GM23338 (cell line): ENCODE measurements around the gene LOXL1.

Source experiments
- CREB1 ChIP-seq: fragments of 250-450 bp; sonication (Bioruptor Pico); IDR thresholded peaks from 2 replicates; pipeline ENCODE4 v1.5.0; 2020; ENCODE audit warnings: low read depth, mild to moderate bottlenecking, moderate library complexity
- EZH2 ChIP-seq: fragments of 200-600 bp; sonication (generic); IDR thresholded peaks from one replicate; pipeline ENCODE4 v1.8.0; 2017; ENCODE audit warnings: antibody characterized with exemption, mild to moderate bottlenecking, low read depth; ENCODE audit not compliant: unreplicated experiment
- EZH2phosphoT487 ChIP-seq: fragments of 200-600 bp; sonication (generic); IDR thresholded peaks from one replicate; pipeline ENCODE4 v1.8.1; 2018; ENCODE audit warnings: antibody characterized with exemption; ENCODE audit not compliant: unreplicated experiment
- JUNB ChIP-seq: IDR thresholded peaks from one replicate; pipeline ENCODE4 v1.6.1; 2016; ENCODE audit warnings: antibody characterized with exemption; ENCODE audit not compliant: unreplicated experiment
- POLR2AphosphoS5 ChIP-seq: IDR thresholded peaks from 2 replicates; pipeline ENCODE4 v1.6.1; 2016; ENCODE audit warnings: antibody characterized with exemption, low read depth
- ZNF331 ChIP-seq: fragments of 250-450 bp; sonication (Bioruptor Pico); IDR thresholded peaks from 2 replicates; pipeline ENCODE4 v1.5.0; 2020; ENCODE audit warnings: low read depth, mild to moderate bottlenecking, moderate library complexity
- TF ChIP-seq, protein P1 (sequence below), 2 experiments: fragments of 200-600 bp in 1 of 2; sonication (generic) in 1 of 2; conservative IDR thresholded peaks; 2 replicates each; pipeline versions ENCODE4 v1.5.1 to v1.6.1; 2016 to 2017; ENCODE audit warnings: antibody characterized with exemption in 2 of 2, low read depth in 2 of 2, mild to moderate bottlenecking in 2 of 2, moderate library complexity in 1 of 2
- TF ChIP-seq, protein P2 (sequence below): IDR thresholded peaks from one replicate; pipeline ENCODE4 v1.6.1; 2018; ENCODE audit warnings: antibody characterized with exemption; ENCODE audit not compliant: unreplicated experiment
- TF ChIP-seq, protein P3 (sequence below): fragments of 250-450 bp; sonication (Bioruptor Pico); IDR thresholded peaks from 2 replicates; pipeline ENCODE4 v1.5.0; 2020; ENCODE audit warnings: mild to moderate bottlenecking, moderate library complexity

DNA sequence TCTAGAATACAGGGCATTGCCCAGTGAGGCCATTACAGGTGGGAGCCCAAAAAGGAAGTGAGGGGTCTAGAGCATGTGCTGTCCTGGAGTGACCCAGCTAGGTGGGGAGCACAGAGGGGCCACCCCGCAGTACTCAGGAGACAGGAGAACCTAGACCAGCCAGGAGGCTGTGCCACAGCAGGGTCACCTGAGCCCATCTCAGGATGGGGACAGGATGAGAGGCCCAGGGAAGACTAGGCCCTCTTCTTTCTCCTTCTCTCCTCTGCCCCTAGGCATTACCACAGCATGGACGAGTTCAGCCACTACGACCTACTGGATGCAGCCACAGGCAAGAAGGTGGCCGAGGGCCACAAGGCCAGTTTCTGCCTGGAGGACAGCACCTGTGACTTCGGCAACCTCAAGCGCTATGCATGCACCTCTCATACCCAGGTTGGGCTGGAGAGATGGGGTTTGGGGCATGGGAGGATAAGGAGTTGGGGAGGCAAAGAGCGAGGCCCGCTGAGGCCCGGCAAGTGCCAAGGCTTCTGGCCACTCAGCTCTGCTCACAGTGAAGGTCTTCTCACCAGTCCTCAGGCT, 20.6 kb downstream of the LOXL1 start:
- TF ChIP-seq, protein P1, sequence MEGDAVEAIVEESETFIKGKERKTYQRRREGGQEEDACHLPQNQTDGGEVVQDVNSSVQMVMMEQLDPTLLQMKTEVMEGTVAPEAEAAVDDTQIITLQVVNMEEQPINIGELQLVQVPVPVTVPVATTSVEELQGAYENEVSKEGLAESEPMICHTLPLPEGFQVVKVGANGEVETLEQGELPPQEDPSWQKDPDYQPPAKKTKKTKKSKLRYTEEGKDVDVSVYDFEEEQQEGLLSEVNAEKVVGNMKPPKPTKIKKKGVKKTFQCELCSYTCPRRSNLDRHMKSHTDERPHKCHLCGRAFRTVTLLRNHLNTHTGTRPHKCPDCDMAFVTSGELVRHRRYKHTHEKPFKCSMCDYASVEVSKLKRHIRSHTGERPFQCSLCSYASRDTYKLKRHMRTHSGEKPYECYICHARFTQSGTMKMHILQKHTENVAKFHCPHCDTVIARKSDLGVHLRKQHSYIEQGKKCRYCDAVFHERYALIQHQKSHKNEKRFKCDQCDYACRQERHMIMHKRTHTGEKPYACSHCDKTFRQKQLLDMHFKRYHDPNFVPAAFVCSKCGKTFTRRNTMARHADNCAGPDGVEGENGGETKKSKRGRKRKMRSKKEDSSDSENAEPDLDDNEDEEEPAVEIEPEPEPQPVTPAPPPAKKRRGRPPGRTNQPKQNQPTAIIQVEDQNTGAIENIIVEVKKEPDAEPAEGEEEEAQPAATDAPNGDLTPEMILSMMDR (conservative IDR thresholded peaks at IDR 0.05; ENCODE audit: low read depth in 2 of 2): no peak
- TF ChIP-seq ZNF331 (CRISPR knock-in tag): no peak
- TF ChIP-seq JUNB: no peak
- TF ChIP-seq EZH2: no peak
- TF ChIP-seq, protein P2, sequence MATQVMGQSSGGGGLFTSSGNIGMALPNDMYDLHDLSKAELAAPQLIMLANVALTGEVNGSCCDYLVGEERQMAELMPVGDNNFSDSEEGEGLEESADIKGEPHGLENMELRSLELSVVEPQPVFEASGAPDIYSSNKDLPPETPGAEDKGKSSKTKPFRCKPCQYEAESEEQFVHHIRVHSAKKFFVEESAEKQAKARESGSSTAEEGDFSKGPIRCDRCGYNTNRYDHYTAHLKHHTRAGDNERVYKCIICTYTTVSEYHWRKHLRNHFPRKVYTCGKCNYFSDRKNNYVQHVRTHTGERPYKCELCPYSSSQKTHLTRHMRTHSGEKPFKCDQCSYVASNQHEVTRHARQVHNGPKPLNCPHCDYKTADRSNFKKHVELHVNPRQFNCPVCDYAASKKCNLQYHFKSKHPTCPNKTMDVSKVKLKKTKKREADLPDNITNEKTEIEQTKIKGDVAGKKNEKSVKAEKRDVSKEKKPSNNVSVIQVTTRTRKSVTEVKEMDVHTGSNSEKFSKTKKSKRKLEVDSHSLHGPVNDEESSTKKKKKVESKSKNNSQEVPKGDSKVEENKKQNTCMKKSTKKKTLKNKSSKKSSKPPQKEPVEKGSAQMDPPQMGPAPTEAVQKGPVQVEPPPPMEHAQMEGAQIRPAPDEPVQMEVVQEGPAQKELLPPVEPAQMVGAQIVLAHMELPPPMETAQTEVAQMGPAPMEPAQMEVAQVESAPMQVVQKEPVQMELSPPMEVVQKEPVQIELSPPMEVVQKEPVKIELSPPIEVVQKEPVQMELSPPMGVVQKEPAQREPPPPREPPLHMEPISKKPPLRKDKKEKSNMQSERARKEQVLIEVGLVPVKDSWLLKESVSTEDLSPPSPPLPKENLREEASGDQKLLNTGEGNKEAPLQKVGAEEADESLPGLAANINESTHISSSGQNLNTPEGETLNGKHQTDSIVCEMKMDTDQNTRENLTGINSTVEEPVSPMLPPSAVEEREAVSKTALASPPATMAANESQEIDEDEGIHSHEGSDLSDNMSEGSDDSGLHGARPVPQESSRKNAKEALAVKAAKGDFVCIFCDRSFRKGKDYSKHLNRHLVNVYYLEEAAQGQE: no peak
- TF ChIP-seq POLR2AphosphoS5: no peak
- TF ChIP-seq EZH2phosphoT487: no peak
- no peak for TF ChIP-seq CREB1 (CRISPR knock-in tag)
- TF ChIP-seq, protein P3, sequence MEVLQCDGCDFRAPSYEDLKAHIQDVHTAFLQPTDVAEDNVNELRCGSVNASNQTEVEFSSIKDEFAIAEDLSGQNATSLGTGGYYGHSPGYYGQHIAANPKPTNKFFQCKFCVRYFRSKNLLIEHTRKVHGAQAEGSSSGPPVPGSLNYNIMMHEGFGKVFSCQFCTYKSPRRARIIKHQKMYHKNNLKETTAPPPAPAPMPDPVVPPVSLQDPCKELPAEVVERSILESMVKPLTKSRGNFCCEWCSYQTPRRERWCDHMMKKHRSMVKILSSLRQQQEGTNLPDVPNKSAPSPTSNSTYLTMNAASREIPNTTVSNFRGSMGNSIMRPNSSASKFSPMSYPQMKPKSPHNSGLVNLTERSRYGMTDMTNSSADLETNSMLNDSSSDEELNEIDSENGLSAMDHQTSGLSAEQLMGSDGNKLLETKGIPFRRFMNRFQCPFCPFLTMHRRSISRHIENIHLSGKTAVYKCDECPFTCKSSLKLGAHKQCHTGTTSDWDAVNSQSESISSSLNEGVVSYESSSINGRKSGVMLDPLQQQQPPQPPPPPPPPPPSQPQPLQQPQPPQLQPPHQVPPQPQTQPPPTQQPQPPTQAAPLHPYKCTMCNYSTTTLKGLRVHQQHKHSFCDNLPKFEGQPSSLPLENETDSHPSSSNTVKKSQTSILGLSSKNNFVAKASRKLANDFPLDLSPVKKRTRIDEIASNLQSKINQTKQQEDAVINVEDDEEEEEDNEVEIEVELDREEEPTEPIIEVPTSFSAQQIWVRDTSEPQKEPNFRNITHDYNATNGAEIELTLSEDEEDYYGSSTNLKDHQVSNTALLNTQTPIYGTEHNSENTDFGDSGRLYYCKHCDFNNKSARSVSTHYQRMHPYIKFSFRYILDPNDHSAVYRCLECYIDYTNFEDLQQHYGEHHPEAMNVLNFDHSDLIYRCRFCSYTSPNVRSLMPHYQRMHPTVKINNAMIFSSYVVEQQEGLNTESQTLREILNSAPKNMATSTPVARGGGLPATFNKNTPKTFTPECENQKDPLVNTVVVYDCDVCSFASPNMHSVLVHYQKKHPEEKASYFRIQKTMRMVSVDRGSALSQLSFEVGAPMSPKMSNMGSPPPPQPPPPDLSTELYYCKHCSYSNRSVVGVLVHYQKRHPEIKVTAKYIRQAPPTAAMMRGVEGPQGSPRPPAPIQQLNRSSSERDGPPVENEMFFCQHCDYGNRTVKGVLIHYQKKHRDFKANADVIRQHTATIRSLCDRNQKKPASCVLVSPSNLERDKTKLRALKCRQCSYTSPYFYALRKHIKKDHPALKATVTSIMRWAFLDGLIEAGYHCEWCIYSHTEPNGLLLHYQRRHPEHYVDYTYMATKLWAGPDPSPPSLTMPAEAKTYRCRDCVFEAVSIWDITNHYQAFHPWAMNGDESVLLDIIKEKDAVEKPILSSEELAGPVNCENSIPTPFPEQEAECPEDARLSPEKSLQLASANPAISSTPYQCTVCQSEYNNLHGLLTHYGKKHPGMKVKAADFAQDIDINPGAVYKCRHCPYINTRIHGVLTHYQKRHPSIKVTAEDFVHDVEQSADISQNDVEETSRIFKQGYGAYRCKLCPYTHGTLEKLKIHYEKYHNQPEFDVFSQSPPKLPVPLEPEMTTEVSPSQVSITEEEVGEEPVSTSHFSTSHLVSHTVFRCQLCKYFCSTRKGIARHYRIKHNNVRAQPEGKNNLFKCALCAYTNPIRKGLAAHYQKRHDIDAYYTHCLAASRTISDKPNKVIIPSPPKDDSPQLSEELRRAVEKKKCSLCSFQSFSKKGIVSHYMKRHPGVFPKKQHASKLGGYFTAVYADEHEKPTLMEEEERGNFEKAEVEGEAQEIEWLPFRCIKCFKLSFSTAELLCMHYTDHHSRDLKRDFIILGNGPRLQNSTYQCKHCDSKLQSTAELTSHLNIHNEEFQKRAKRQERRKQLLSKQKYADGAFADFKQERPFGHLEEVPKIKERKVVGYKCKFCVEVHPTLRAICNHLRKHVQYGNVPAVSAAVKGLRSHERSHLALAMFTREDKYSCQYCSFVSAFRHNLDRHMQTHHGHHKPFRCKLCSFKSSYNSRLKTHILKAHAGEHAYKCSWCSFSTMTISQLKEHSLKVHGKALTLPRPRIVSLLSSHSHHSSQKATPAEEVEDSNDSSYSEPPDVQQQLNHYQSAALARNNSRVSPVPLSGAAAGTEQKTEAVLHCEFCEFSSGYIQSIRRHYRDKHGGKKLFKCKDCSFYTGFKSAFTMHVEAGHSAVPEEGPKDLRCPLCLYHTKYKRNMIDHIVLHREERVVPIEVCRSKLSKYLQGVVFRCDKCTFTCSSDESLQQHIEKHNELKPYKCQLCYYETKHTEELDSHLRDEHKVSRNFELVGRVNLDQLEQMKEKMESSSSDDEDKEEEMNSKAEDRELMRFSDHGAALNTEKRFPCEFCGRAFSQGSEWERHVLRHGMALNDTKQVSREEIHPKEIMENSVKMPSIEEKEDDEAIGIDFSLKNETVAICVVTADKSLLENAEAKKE: no peak
